IMR-90 (cell line): ENCODE data around the gene TMED3. TPM values are rescaled to one million over a fixed set of nuclear protein-coding genes. Genes with fewer than 3 reads are reported as not detected.

Experiments
- ATAC-seq: fragments of 200-7000 bp; cut with Tn5 transposase; 2 replicates; pipeline ENCODE4 v1.9.1; 2020; ENCODE audit warnings: low read depth, mild to moderate bottlenecking, moderate library complexity
- BruUV-seq: library from RNA; stranded (reverse); fragments of 400-500 nt; replicated peaks from 2 replicates; lab custom pipeline; 2021; lab: Mats Ljungman, UMichigan
- CTCF ChIA-PET: fragments of 300-600 bp; formaldehyde crosslinking; extraction: SDS; loops from one replicate; lab custom pipeline; 2021; ENCODE audit warnings: antibody characterized with exemption; lab: Yijun Ruan, JAX
- POLR2A ChIA-PET: fragments of 300-600 bp; sonication (Branson Sonifier 250); formaldehyde crosslinking; loops from one replicate; lab custom pipeline; 2022; ENCODE audit warnings: antibody characterized with exemption; ENCODE audit not compliant: unreplicated experiment; lab: Charles Lee
- DNase-seq: peaks from one replicate; pipeline ENCODE4 v3.0.0; 2013
- H2AFZ ChIP-seq: replicated peaks from 2 replicates; pipeline ENCODE3; 2013; ENCODE audit warnings: low read length, mild to moderate bottlenecking; ENCODE audit not compliant: poor library complexity
- H2AK5ac ChIP-seq: 2 replicates; pipeline ENCODE4 v1.6.1; 2013; ENCODE audit warnings: low read depth, low read length, inconsistent platforms
- H2AK9ac ChIP-seq: replicated peaks from 2 replicates; pipeline ENCODE3; 2013; ENCODE audit warnings: mild to moderate bottlenecking, low read depth, low read length, moderate library complexity; ENCODE audit not compliant: poor library complexity
- H2BK120ac ChIP-seq: 2 replicates; pipeline ENCODE4 v1.6.1; 2013; ENCODE audit warnings: low read depth, low read length, inconsistent platforms
- H2BK15ac ChIP-seq: 3 replicates; pipeline ENCODE4 v1.6.1; 2013; ENCODE audit warnings: low read depth, low read length, inconsistent platforms
- H2BK20ac ChIP-seq: 2 replicates; pipeline ENCODE4 v1.6.1; 2013; ENCODE audit warnings: low read depth, mild to moderate bottlenecking, inconsistent platforms, low read length, moderate library complexity
- H2BK5ac ChIP-seq: 2 replicates; pipeline ENCODE4 v1.6.1; 2013; ENCODE audit warnings: mild to moderate bottlenecking, low read depth, low read length, inconsistent platforms; ENCODE audit not compliant: poor library complexity, severe bottlenecking
- H3K14ac ChIP-seq: replicated peaks from 2 replicates; pipeline ENCODE4 v1.6.1; 2013; ENCODE audit warnings: low read depth, low read length, inconsistent platforms
- H3K18ac ChIP-seq: 2 replicates; pipeline ENCODE4 v1.6.1; 2013; ENCODE audit warnings: low read depth, low read length, control low read depth
- H3K23ac ChIP-seq: 2 replicates; pipeline ENCODE4 v1.6.1; 2013; ENCODE audit warnings: low read depth, low read length, inconsistent platforms
- H3K27ac ChIP-seq: 2 replicates; pipeline ENCODE4 v1.5.1; 2013; ENCODE audit warnings: mild to moderate bottlenecking, control low read depth, low read length; ENCODE audit not compliant: insufficient read depth
- H3K27me3 ChIP-seq: 2 replicates; pipeline ENCODE4 v1.6.1; 2013; ENCODE audit warnings: low read length; ENCODE audit not compliant: control insufficient read depth, insufficient read depth
- H3K36me3 ChIP-seq: 2 replicates; pipeline ENCODE4 v1.6.1; 2013; ENCODE audit warnings: low read length, mixed read lengths; ENCODE audit not compliant: control insufficient read depth, insufficient read depth
- H3K4ac ChIP-seq: 2 replicates; pipeline ENCODE4 v1.6.1; 2013; ENCODE audit warnings: low read depth, low read length, inconsistent platforms
- H3K4me1 ChIP-seq: 2 replicates; pipeline ENCODE4 v1.6.1; 2013; ENCODE audit warnings: low read length, mixed read lengths; ENCODE audit not compliant: control insufficient read depth, insufficient read depth
- H3K4me2 ChIP-seq: 2 replicates; pipeline ENCODE4 v1.6.1; 2013; ENCODE audit warnings: low read depth, mild to moderate bottlenecking, control low read depth, low read length, moderate library complexity
- H3K4me3 ChIP-seq: 2 replicates; pipeline ENCODE4 v1.5.1; 2013; ENCODE audit warnings: low read depth, mild to moderate bottlenecking, control low read depth, low read length, moderate library complexity; ENCODE audit not compliant: insufficient read depth
- H3K56ac ChIP-seq: 2 replicates; pipeline ENCODE4 v1.6.1; 2013; ENCODE audit warnings: low read length, inconsistent platforms; ENCODE audit not compliant: insufficient read depth; ENCODE audit errors: extremely low read depth
- H3K79me1 ChIP-seq, 2 experiments: 2 replicates each; pipeline ENCODE4 v1.6.1; 2013; ENCODE audit warnings: low read length in 2 of 2, inconsistent platforms in 1 of 2, low read depth in 1 of 2
- H3K9ac ChIP-seq: 2 replicates; pipeline ENCODE4 v1.6.1; 2013; ENCODE audit warnings: low read depth, low read length, control low read depth
- H3K9me1 ChIP-seq: 2 replicates; pipeline ENCODE4 v1.6.1; 2013; ENCODE audit warnings: low read length, inconsistent platforms; ENCODE audit not compliant: insufficient read depth
- H3K9me3 ChIP-seq: 2 replicates; pipeline ENCODE4 v1.6.1; 2013; ENCODE audit warnings: low read length; ENCODE audit not compliant: control insufficient read depth, insufficient read depth
- H4K20me1 ChIP-seq: 2 replicates; pipeline ENCODE4 v1.6.1; 2013; ENCODE audit warnings: low read length, inconsistent platforms; ENCODE audit not compliant: insufficient read depth
- H4K5ac ChIP-seq: 2 replicates; pipeline ENCODE4 v1.6.1; 2013; ENCODE audit warnings: mild to moderate bottlenecking, low read depth, low read length, control low read depth
- H4K8ac ChIP-seq, 2 experiments: 2 replicates each; pipeline ENCODE4 v1.6.1; 2013; ENCODE audit warnings: low read depth in 2 of 2, low read length in 2 of 2, control low read depth in 1 of 2, inconsistent platforms in 1 of 2
- H4K91ac ChIP-seq: 2 replicates; pipeline ENCODE4 v1.6.1; 2013; ENCODE audit warnings: low read depth, low read length, inconsistent platforms; ENCODE audit not compliant: insufficient read depth
- POLR2A ChIP-seq: IDR thresholded peaks from 2 replicates; pipeline ENCODE4 v1.6.1; 2012; ENCODE audit warnings: mild to moderate bottlenecking, low read depth, low read length
- USF2 ChIP-seq: fragments of 150-350 bp; IDR thresholded peaks from 2 replicates; pipeline ENCODE4 v1.6.1; 2017; ENCODE audit warnings: mild to moderate bottlenecking, antibody characterized with exemption, low read length, low read depth
- WGBS, 2 experiments: methylation state at CpG; one replicate each; pipeline versions ENCODE4 v1.1.5 to v1.1.7; 2013; ENCODE audit warnings: missing lambda C conversion rate in 2 of 2; ENCODE audit not compliant: insufficient read length in 1 of 2; ENCODE audit errors: extremely low coverage in 2 of 2; 5-methylcytosine and 5-hydroxymethylcytosine counted together
- dilution Hi-C: fragments of 300-500 bp; cut with HindIII; formaldehyde crosslinking; loops from one replicate; pipeline ENCODE4 v1.14.3; 2018; ENCODE audit warnings: low sequenced_read_pairs; ENCODE audit not compliant: unreplicated experiment
- in situ Hi-C: fragments of 300-500 bp; cut with MboI; formaldehyde crosslinking; loops from 3 replicates; pipeline ENCODE4 v1.14.3; 2019; ENCODE audit warnings: low sequenced_read_pairs, inconsistent platforms, mixed read lengths
- intact Hi-C: fragments of 100-400 bp; cut with micrococcal nuclease; formaldehyde crosslinking; loops from 2 replicates; pipeline ENCODE4 v1.10.0; 2022
- polyA plus RNA-seq, 3 experiments: library from polyadenylated mRNA; depleted of rRNA; stranded (reverse); fragments of >200 nt; gene quantifications; 2 replicates each; pipeline ENCODE4 v1.2.3, GENCODE V29; 2012; ENCODE audit warnings: low replicate concordance in 1 of 3
- total RNA-seq: library from RNA; depleted of rRNA; stranded (reverse); fragments of >200 nt; gene quantifications from 2 replicates; pipeline ENCODE4 v1.2.3, GENCODE V29; 2012

The TMED3 gene
- total and polyA plus RNA-seq, 2 of the 4 experiments (the other 2 are of a cell fraction) = 170 to 237 TPM

GRCh38 chr15:79332824-79333510 is 22.1 kb downstream of the TMED3 start:
- no peak overlapping the region for H2BK15ac ChIP-seq
- H3K4me1 ChIP-seq = peaks cover 3% of the 10 kb centered on the region
- dilution Hi-C loops (no loop called here), intact Hi-C loops (no loop called here), in situ Hi-C loops (no loop called here)
- no peaks in the 10 kb centered on the region for H3K9me3 ChIP-seq
- no peak overlapping the region for H3K18ac ChIP-seq
- no peaks in the 10 kb centered on the region; the same call in 1 of the 2 replicates for H4K20me1 ChIP-seq
- H3K56ac ChIP-seq = no peak overlapping the region
- H3K4ac ChIP-seq = no peak overlapping the region
- no peak overlapping the region for H3K23ac ChIP-seq
- no peak overlapping the region for H3K4me2 ChIP-seq
- H3K27me3 ChIP-seq = no peaks in the 10 kb centered on the region
- H2AFZ ChIP-seq = no peak overlapping the region
- H2BK5ac ChIP-seq = no peak overlapping the region
- H2BK120ac ChIP-seq = no peak overlapping the region
- no peak overlapping the region for H4K5ac ChIP-seq
- no peak overlapping the region for H2BK20ac ChIP-seq
- H4K91ac ChIP-seq = no peak overlapping the region
- no peak overlapping the region for H2AK9ac ChIP-seq
- DNase-seq (no peak), ATAC-seq (no peak)
- no peak overlapping the region for H3K27ac ChIP-seq
- WGBS, 2 experiments = no CpG with 5 or more reads among the region's 5 CpGs
- POLR2A ChIA-PET = no interaction called here
- H3K79me1 ChIP-seq = peaks cover 0 to 11% of the 10 kb centered on the region in 2 experiments; a peak in 2 of 4 replicates
- peaks cover 9% of the 10 kb centered on the region; the same call in 1 of the 2 replicates for H3K9me1 ChIP-seq
- H3K9ac ChIP-seq = no peak overlapping the region
- TF ChIP-seq POLR2A = no peak
- TF ChIP-seq USF2 = no peak
- no TSS peak for BruUV-seq
- H3K36me3 ChIP-seq = no peaks in the 10 kb centered on the region
- H2AK5ac ChIP-seq = no peak overlapping the region
- no peak overlapping the region for H3K14ac ChIP-seq
- H3K4me3 ChIP-seq = no peak overlapping the region
- CTCF ChIA-PET = interaction anchor here (0.5 to 1.1 kb wide), 2 partner anchors 100 to 520 kb away, joined by 4 to 5 read pairs; no protein-coding TSS in a partner anchor
- H4K8ac ChIP-seq = no peak overlapping the region
